GM19467 (cell line): ENCODE data around the gene TYR.
"Not testable (repeated sequence)": the region's sequence is repeated elsewhere in the genome, so short reads cannot be mapped to it uniquely, and the experiment has no call there.

ENCODE experiments used
- ATAC-seq: cut with Tn5 transposase; IDR thresholded peaks from one replicate; pipeline ENCODE4 v1.9.1; 2021; ENCODE audit warnings: mild to moderate bottlenecking, moderate library complexity; ENCODE audit not compliant: unreplicated experiment

The TYR gene

GRCh38 chr11:89177691-89178231 is at the start of gene TYR:
Gene TYR (plus strand): TSS chr11:89177875. CDS start chr11:89177954, 79 bp downstream.
- ATAC-seq: no peak

- ATAC-seq: no peak
Observed at GRCh38 chr11:89136606-89137005, 41.1 kb upstream of the TYR start.

GRCh38 chr11:89147229-89147628 is 30.4 kb upstream of the TYR start:
- no peak for ATAC-seq

DNA sequence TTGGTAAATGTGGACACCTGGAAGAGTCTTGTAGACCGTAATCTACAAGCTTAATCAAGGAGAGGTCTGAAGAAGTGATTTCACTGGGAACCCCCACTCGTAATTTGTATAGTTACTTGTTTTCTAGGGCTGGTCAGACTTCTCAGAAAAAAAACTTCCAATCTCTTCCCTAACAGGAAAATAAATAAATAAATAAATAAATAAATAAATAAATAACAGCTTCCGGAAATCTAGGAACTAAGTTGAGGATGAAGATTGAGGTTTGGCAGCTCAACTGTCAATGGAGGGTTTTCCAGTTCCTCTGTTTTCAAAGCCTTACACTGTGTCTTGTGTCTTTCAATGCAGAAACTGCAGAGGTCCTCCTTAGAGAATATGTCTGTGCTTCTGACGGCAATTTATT is 17.7 kb upstream of the TYR start:
- no peak for ATAC-seq

- ATAC-seq: no peak
Observed at GRCh38 chr11:89161949-89162348, 15.7 kb upstream of the TYR start.

GRCh38 chr11:89163686-89164085 is 14.0 kb upstream of the TYR start:
- ATAC-seq: no peak

DNA sequence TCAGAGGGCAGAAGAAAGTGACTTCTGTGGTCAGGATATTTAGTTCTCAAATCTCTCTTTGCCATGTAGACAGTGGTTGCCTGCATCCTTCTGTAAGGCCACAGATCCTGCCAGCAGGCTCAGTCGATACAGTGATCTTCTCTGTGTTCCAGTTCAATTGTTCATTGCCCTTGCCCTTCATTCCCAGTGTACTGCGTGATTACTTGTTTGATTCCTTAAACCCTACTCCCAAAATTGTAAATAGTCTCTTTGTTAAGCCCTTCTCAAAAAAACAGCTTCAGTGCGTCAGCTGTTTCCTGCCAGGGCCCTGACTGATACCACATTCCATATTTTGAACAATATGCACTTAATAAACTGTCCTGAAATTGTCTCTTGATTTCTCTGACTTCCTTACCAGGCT is 9.3 kb upstream of the TYR start:
- ATAC-seq: no peak

DNA sequence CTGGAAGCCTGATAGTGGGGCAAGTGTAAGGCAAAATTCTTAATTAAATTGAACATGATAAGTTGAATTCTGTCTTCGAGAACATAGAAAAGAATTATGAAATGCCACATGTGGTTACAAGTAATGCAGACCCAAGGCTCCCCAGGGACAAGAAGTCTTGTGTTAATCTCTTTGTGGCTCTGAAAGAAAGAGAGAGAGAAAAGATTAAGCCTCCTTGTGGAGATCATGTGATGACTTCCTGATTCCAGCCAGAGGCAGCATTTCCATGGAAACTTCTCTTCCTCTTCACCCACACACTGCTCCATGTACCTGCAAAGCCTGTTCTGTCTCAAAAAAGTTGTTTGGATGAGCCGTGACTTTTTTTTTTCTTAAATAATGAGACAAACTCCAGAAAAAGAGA is 1.9 kb upstream of the TYR start:
- no peak for ATAC-seq

- ATAC-seq: no peak
Observed at GRCh38 chr11:89176938-89177337, 737 bp upstream of the TYR start.

DNA sequence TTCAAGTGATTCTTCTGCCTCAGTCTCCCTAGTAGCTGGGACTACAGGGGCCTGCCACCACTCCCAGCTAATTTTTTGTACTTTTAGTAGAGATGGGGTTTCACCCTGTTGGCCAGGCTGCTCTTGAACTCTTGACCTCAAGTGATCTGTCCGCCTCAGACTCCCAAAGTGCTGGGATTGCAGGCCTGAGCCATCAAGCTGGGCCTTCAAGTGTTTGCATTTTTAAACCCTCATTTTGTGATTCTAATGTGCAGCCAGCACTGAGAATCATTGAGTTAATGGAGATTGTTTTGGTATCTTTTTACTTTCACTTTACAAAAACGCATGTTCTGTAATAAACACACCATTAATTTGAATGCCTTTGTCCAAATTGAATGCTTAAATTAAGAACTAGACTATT is 3.4 kb downstream of the TYR start:
- no peak for ATAC-seq

- no peak for ATAC-seq
Observed at GRCh38 chr11:89182773-89183518, 5.3 kb downstream of the TYR start.

DNA sequence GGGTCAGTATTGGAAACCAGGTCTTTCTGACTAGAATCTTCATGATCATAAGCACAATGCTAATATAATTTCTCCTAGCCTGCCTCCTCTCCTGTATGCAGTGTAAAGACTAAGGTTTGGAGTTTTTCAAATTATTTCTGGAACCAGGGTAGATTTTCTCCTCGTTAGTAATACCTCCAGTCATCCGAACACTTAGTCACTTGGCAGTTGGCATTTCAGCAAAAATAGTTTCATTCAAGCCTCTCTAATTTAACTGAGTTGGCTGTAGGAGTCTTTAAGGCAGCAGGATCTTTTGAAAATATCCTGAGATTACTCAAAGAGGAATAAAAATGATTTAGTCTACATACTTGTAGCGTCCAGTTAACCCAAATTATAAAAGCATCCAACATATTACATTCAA is 6.3 kb downstream of the TYR start:
- no peak for ATAC-seq

- no peak for ATAC-seq
Observed at GRCh38 chr11:89189776-89190175, 12.1 kb downstream of the TYR start.

- ATAC-seq: no peak
Observed at GRCh38 chr11:89201138-89201537, 23.5 kb downstream of the TYR start.

- ATAC-seq: no peak
Observed at GRCh38 chr11:89203814-89204213, 26.1 kb downstream of the TYR start.

DNA sequence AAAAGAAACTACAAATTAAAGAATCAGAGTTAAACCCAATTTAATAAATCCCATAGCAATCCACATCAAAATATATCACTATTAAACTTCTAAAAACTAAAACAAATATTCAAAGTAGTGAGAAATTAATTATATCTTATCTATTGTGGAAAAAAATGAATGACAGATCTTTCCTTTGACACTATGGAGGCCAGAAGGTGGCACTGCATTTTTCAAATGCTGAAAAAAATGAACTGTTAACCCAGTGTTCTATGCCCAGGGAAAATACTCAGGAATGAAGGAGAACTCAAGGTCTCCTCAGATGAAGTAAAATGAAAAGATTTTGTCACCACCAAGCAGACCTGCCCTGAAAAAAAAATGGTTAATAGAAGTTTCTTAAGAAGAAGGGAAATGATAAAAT is 27.7 kb downstream of the TYR start:
- no peak for ATAC-seq

- no peak for ATAC-seq
Observed at GRCh38 chr11:89220684-89221339, 43.1 kb downstream of the TYR start.

DNA sequence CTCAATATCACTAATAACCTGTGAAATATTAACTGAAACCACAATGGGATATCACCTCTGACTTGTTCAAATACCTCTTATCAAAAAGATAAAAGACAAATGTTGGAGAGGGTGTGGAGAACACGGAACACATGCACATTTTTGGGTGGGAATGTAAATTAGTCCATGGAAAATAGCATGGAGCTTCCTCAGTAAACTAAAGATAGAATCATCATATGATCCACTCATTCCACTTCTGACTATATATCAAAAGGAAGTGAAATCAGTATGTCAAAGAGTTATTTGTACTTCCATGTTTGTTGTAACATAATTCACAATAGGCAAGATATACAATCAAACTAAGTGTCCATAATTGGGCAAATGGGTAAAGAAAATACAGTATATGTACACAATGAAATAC is 57.4 kb downstream of the TYR start:
- no peak for ATAC-seq

- ATAC-seq: no peak
Observed at GRCh38 chr11:89235976-89236375, 58.3 kb downstream of the TYR start.

DNA sequence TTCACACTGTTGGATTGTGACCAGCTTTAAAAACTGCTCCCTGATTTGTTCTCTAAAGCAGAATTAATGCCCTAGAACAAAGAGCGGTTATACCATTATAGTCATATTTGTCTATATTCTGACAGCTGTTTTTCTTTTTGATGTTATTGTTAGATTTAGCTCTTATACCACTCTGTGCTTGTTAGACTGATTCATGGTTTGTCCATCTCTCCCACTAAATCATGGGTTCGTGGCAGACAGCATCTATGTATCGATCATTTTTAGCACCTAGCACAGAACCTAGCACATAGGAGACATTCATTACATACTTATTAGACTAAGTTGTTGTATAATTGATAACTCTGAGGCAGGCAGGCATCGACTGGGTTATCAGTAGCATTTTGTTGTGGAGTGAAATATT is 69.3 kb downstream of the TYR start:
- not testable (repeated sequence) for ATAC-seq

GRCh38 chr11:89249196-89249595 is 71.5 kb downstream of the TYR start:
- ATAC-seq: no peak

- not testable (repeated sequence) for ATAC-seq
Observed at GRCh38 chr11:89261483-89261882, 83.8 kb downstream of the TYR start.
